Measurements from ENCODE around the gene LDHD.

LDHD gene

GRCh38 chr16:75114946-75115825 is 1.4 kb downstream of the LDHD start:
- DNase-seq (ENCODE audit: low read depth): no peak

- no peak for DNase-seq (ENCODE audit: low read depth)
Measured at GRCh38 chr16:75114179-75114945, 2.2 kb downstream of the LDHD start.

GRCh38 chr16:75113541-75114121 is 2.9 kb downstream of the LDHD start:
- DNase-seq (ENCODE audit: low read depth): no peak

- DNase-seq (ENCODE audit: low read depth): no peak
Measured at GRCh38 chr16:75112734-75113491, 3.7 kb downstream of the LDHD start.

- no peak for DNase-seq (ENCODE audit: low read depth)
Measured at GRCh38 chr16:75111961-75112733, 4.4 kb downstream of the LDHD start.

DNA sequence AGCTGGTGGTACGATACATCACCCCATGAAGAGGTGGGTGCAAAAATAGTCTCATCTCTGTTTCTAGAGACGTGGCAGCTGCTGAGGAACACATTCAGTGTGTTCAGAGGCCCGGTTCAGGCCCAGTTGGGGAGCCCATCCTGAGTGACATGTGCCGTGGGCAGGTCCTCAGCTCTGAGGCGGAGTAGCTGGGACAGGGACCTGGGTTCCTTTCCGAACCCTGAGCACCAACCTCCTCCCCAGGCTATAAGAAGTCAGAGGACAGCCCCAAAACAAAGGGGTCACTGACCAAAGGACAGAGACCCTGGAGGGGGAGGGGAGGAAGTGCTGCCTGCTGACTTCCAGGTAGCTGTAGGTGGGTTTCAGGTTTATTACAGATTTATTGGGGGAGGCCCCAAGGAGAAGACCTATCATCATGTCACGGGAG is 5.1 kb downstream of the LDHD start:
- no peak for DNase-seq (ENCODE audit: low read depth)

DNA sequence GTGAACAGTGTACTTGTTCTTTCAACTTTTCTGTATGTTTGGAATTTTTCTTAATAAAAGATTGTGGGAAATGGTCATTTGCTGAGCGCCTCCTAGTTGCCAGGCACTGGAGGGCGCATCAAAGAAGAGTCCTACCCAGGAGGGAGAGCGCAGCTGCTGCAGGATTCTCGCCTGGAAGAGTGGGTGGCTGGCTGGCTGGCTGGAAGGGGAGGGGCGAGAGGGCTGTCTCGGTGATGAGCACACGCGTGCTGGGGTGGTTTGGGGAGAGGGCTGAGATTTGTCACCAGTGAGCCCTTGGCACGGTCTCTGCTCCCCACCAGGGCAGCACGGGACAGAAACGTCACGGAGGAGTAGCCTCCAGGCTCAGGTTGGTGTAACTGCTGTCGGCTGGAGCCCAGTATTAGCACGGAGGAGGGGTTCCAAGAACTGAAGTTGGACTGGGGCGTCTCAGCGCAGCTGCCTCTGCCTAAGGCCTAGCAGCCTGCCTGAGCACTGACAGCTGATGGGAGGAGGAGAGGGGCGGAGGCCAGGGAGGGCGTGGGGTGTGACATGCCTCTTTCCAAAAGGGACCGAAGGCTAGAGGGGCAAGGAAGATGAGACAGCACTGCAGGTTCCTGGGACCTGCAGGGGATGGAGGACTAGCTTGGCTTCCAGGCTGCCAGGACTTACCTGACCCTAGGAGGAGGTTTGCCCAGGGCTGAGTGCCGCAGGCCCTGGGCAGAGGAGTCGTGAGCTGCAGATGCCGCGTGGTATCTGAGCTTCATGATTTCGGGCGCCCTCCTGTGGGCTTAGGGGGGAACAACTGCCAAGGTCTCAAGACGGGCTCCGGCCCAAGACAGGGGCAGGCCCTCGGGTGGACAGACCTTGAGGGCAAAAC is 5.7 kb downstream of the LDHD start:
- DNase-seq (ENCODE audit: low read depth): peak; percentile 83

DNA sequence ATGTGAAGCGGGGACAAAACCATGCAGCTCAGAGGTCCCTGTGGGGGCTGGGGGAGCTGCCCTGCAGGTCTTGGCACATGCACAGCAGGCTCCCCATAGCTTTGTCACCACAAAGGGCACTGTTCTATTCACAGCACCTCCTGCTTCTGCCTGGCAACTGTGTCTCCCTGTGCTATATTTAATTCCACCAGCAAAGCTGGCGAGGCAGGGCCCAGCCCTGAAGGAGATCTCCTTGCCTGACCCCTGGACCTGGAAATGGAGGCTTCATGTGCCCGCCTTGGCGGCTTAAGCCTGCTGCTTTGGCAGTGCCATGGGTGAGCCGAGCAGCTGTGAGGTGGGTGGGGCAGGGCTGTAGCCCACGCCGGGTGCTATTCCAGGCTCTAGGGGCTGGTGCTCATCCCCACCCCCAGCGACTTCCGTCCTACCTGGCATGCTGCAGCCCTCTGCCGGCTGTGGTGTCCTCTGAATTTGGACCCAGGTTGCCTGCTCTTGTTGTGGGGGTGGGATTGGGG is 6.8 kb downstream of the LDHD start:
- DNase-seq (ENCODE audit: low read depth): no peak

DNA sequence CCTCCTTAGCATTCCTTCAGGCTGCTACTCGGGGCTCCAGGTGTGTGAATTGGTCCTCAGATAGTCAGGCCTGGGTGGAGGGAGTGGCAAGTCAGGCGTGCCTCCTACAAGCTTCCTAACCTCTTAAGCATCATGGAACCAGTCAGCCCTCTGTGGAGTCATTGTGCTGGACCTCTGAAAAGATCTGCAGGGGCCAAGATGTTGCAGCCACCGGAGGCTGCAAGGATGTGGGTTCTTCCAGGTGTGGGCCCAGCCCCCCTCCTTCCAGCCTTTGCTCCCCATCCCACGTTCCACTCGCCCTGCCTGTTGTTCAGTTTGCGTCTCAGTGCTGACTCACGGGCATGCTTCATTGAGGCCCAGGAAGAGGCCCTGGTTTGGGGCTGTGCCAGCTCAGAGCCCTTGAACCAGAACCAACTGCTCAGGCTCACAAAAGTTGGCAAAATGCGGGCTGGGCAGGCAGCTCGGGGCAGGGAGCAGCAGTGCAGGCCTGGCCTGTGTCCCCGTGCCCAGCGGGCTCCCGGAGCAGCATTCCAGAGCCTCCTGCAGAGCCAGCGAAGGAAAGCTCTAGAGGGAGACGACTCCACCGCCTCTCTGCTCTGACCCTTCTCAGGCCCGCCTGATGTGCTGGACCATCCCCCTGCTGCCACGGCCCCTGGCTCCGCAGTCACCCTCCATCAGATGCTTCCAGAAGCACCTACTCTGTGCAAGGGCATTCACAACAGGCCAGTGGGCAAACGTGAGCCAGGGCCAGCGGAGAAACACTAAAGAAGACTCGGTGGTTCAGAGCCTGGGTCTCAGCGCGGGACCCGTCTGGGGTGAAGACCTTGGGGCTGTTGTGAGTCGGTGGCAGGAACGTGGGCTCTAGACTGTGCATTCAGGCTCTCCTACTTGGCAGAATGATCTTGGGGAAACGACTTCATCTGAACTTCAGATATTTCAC is 7.5 kb downstream of the LDHD start:
- peak; percentile 99 for DNase-seq (ENCODE audit: low read depth)

- no peak for DNase-seq (ENCODE audit: low read depth)
Measured at GRCh38 chr16:75107505-75107904, 9.1 kb downstream of the LDHD start.

GRCh38 chr16:75106351-75107274 is 10.0 kb downstream of the LDHD start:
- no peak for DNase-seq (ENCODE audit: low read depth)

DNA sequence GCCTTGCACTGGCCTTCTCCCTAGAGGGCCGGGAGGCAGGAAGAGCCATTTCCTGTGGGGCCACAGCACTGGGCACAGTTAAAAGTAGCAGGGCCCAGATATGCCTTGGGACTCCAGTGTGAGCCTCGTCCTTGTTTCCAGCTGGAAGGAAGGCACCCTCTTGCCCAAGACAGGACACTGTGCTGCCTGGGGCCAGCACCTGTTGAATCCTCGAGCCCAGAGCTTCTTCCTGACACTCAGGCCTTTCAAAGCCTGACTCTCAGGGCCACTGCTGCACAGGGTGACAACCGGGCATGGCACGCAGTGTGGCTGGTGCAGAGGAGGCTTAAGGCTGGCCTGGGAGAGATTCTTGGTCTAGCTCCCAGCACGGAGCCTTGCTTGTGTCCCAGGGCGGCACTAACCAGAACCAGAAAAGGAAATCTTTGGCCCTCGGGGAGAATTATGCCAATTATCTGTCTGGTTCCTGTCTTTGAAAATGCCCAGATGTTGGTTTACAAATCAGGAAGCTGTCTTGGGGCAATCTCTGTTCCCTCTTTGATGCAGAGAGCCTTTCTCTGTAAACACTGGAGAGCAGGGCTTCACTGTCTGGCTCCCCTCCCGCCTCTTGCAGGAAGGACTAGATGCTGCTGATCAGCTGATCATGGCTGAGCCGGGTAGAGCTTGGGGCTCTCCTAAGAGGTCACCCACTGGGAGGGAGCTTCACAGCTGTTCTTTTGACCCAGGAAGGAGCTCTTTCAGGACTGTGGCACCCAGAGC is 11.1 kb downstream of the LDHD start:
- DNase-seq (ENCODE audit: low read depth): no peak

DNA sequence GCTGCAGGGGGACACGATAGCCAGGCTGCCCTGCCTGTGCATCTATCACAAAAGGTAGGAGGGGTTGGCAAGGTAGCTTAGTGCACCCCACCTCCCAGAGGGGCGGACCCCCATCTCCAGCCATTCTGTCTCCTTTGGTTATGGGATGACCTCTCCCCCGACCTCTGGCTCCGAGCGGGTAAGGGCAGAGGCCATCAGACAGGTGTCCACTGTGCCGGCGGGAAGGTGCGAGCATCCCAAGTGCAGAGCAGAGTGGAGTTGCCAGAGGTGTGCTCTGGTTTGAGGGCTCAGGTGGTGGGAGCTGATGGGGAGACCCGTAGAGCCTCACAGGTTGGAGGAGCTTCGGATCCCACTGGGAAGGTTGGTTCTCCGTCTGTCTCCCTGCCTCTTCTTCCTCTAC is 11.7 kb downstream of the LDHD start:
- no peak for DNase-seq (ENCODE audit: low read depth)

DNA sequence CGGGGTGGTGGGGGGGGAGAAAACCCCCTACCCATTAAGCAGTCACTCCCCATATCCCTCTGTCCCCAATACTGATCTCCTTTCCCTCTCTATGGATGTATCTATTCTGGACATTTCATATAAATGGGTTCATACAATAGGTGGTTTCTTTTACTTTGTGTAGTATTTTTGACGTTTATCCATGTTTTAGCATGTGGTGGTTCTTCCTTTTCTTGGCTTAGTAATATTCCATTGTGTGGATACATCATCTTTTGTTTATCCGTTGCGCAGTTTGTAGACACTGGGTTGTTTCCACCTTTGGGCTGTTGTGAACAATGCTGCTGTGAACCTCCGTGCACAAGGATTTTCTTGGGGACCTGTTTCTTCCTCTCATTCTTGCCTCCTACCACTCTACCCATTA is 12.6 kb downstream of the LDHD start:
- no peak for DNase-seq (ENCODE audit: low read depth)

DNA sequence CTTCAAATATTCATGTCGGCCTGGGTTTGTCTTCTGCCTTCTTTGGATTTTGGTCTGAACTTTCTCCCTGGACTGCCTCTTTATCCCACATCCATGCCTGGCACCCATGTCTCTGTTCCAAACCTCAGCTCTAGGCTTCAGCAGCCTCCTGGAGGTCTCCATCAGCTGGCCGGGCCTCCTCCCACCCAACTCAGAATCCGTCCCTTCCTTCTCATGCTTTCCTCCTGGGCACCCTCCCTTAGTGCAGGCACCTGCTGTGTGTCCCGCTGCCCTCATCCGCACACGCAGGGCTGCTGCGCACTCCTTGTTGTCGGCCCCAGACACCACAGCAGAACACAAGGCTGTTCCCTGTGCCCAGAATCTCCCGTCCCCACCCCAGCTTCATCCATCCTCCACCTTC is 14.0 kb downstream of the LDHD start:
- DNase-seq (ENCODE audit: low read depth): no peak

GRCh38 chr16:75101635-75102034 is 14.9 kb downstream of the LDHD start:
- no peak for DNase-seq (ENCODE audit: low read depth)

DNA sequence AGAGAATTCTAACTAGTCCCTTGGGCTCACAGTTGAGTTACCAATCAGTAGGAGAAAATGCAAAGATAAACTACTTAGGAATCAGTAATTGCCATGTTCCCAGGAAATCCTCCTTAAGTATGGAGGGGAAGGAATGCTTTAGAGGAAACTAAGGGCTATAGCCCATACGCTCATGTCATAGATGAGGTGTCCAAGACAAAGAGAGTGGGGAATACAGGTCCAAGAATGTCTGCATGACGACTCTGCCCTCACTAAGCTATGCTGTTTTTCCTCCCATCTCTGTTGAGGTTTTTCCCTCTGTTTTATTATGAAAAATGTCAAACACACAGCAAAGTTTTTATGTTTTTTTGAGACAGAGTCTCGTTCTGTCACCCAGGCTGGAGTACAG is 16.0 kb downstream of the LDHD start:
- no peak for DNase-seq (ENCODE audit: low read depth)

Measured in HS-5 (cell line).